Measurements from ENCODE around the gene BAHCC1. TPM values are rescaled to one million over a fixed set of nuclear protein-coding genes. Genes with fewer than 3 reads are reported as not detected.
A peak's percentile ranks its signal among the peaks of the same experiment; 100 is the strongest.

The BAHCC1 gene
- total and polyA plus RNA-seq, 10 of the 15 experiments (the other 5 are each of a cell fraction or from before 2014, with no cell fraction given), result 0.03 to 0.14 (median 0.11) TPM; not detected in 6

DNA sequence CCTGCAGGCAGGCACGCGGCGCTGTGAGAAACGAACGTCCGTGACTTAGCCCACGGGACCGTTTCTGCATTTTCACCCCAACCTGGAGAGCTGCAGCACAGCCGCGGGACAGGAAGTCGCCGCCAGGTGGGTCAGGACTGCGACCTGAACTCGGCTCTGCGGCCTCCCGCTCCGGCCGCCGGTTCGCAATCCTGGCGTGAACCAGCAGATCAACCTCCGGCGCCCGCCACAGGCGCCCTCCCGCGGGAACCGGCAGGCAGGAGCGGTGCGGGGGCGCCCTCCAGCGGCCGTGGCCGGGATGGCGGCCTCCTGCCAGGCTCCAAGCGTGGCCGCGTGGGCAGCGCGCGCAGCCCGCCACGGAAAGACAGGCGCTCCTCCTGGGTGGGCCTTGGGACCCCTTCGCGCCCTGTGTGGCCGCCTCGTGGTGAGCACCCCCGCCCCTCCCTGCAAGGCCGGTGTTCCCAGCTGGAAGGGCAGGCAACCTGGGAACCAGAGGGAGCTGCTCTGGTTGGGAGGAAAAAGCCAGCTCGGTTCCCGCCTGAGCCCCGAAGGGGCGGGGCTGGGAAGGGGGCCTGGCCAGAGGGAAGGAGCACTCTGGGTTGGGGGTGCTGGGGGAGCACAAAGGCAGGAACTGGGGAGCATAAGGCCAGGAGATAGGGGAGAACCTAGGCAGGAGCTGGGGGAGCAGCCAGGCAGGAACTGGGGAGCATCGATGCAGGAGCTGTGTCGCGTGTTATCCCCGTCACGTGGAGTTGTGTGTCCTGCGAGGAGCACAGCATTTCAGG is 89.1 kb downstream of the BAHCC1 start (continued):
- TF ChIP-seq, protein P1, sequence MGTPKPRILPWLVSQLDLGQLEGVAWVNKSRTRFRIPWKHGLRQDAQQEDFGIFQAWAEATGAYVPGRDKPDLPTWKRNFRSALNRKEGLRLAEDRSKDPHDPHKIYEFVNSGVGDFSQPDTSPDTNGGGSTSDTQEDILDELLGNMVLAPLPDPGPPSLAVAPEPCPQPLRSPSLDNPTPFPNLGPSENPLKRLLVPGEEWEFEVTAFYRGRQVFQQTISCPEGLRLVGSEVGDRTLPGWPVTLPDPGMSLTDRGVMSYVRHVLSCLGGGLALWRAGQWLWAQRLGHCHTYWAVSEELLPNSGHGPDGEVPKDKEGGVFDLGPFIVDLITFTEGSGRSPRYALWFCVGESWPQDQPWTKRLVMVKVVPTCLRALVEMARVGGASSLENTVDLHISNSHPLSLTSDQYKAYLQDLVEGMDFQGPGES (IDR thresholded peaks at IDR 0.05), result no peak
- TF ChIP-seq SREBF1 (IDR thresholded peaks at IDR 0.05; ENCODE audit: low read length), result no peak
- no peak for TF ChIP-seq TARDBP (IDR thresholded peaks at IDR 0.05; ENCODE audit: borderline replicate concordance)
- TF ChIP-seq, protein P2, sequence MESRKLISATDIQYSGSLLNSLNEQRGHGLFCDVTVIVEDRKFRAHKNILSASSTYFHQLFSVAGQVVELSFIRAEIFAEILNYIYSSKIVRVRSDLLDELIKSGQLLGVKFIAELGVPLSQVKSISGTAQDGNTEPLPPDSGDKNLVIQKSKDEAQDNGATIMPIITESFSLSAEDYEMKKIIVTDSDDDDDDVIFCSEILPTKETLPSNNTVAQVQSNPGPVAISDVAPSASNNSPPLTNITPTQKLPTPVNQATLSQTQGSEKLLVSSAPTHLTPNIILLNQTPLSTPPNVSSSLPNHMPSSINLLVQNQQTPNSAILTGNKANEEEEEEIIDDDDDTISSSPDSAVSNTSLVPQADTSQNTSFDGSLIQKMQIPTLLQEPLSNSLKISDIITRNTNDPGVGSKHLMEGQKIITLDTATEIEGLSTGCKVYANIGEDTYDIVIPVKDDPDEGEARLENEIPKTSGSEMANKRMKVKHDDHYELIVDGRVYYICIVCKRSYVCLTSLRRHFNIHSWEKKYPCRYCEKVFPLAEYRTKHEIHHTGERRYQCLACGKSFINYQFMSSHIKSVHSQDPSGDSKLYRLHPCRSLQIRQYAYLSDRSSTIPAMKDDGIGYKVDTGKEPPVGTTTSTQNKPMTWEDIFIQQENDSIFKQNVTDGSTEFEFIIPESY (IDR thresholded peaks at IDR 0.05), result no peak
- TF ChIP-seq, protein P3, sequence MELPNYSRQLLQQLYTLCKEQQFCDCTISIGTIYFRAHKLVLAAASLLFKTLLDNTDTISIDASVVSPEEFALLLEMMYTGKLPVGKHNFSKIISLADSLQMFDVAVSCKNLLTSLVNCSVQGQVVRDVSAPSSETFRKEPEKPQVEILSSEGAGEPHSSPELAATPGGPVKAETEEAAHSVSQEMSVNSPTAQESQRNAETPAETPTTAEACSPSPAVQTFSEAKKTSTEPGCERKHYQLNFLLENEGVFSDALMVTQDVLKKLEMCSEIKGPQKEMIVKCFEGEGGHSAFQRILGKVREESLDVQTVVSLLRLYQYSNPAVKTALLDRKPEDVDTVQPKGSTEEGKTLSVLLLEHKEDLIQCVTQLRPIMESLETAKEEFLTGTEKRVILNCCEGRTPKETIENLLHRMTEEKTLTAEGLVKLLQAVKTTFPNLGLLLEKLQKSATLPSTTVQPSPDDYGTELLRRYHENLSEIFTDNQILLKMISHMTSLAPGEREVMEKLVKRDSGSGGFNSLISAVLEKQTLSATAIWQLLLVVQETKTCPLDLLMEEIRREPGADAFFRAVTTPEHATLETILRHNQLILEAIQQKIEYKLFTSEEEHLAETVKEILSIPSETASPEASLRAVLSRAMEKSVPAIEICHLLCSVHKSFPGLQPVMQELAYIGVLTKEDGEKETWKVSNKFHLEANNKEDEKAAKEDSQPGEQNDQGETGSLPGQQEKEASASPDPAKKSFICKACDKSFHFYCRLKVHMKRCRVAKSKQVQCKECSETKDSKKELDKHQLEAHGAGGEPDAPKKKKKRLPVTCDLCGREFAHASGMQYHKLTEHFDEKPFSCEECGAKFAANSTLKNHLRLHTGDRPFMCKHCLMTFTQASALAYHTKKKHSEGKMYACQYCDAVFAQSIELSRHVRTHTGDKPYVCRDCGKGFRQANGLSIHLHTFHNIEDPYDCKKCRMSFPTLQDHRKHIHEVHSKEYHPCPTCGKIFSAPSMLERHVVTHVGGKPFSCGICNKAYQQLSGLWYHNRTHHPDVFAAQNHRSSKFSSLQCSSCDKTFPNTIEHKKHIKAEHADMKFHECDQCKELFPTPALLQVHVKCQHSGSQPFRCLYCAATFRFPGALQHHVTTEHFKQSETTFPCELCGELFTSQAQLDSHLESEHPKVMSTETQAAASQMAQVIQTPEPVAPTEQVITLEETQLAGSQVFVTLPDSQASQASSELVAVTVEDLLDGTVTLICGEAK (IDR thresholded peaks at IDR 0.05; ENCODE audit: borderline replicate concordance), result no peak
- TF ChIP-seq MTA2 (IDR thresholded peaks at IDR 0.05; ENCODE audit: low read depth), result no peak
- TF ChIP-seq MEF2B (IDR thresholded peaks at IDR 0.05; ENCODE audit: partially characterized antibody, poor library complexity, severe bottlenecking), result peak; percentile 47
- TF ChIP-seq HDGF (IDR thresholded peaks at IDR 0.05), result no peak
- 0 out of 2 replicates have a peak, but pooled peaks have one; percentile 17 for TF ChIP-seq CREM (IDR thresholded peaks at IDR 0.05; ENCODE audit: low read depth)
- TF ChIP-seq NFIC (IDR thresholded peaks at IDR 0.05; ENCODE audit: low read depth, low read length), result no peak
- TF ChIP-seq PML (IDR thresholded peaks at IDR 0.05; ENCODE audit: low read length), result no peak
- TF ChIP-seq MYC (IDR thresholded peaks at IDR 0.05; ENCODE audit: insufficient read depth, insufficient read length, insufficient replicate concordance, low read length, severe bottlenecking), result no peak
- peak; percentile 63; the same call in 1 of the 2 replicates for TF ChIP-seq TCF12 (IDR thresholded peaks at IDR 0.05; ENCODE audit: low read depth, low read length)
- no peak for TF ChIP-seq ETV6 (conservative IDR thresholded peaks at IDR 0.05 in 1 of 2, IDR thresholded peaks at IDR 0.05 in 1 of 2; ENCODE audit: borderline replicate concordance in 1 of 2, low read depth in 1 of 2)
- no peak; the same call in 1 of the 2 replicates for TF ChIP-seq SIN3A (IDR thresholded peaks at IDR 0.05; ENCODE audit: low read depth, low read length)
- TF ChIP-seq SMAD5 (IDR thresholded peaks at IDR 0.05; ENCODE audit: low read depth), result no peak
- TF ChIP-seq, protein P4, sequence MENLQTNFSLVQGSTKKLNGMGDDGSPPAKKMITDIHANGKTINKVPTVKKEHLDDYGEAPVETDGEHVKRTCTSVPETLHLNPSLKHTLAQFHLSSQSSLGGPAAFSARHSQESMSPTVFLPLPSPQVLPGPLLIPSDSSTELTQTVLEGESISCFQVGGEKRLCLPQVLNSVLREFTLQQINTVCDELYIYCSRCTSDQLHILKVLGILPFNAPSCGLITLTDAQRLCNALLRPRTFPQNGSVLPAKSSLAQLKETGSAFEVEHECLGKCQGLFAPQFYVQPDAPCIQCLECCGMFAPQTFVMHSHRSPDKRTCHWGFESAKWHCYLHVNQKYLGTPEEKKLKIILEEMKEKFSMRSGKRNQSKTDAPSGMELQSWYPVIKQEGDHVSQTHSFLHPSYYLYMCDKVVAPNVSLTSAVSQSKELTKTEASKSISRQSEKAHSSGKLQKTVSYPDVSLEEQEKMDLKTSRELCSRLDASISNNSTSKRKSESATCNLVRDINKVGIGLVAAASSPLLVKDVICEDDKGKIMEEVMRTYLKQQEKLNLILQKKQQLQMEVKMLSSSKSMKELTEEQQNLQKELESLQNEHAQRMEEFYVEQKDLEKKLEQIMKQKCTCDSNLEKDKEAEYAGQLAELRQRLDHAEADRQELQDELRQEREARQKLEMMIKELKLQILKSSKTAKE (IDR thresholded peaks at IDR 0.05; ENCODE audit: low read depth, poor library complexity, severe bottlenecking), result no peak
- no peak for TF ChIP-seq SIX5 (IDR thresholded peaks at IDR 0.05; ENCODE audit: low read depth, low read length, severe bottlenecking)
- no peak for TF ChIP-seq POLR2A (IDR thresholded peaks at IDR 0.05; ENCODE audit: low read depth, low read length)
- no peak for TF ChIP-seq POLR2AphosphoS5 (IDR thresholded peaks at IDR 0.05; ENCODE audit: low read length)
- TF ChIP-seq RAD21 (IDR thresholded peaks at IDR 0.05; ENCODE audit: insufficient read depth, low read depth, low read length), result peak; percentile 94
- TF ChIP-seq FOXM1 (IDR thresholded peaks at IDR 0.05; ENCODE audit: low read depth, low read length), result peak; percentile 17; the same call in 1 of the 2 replicates
